Effector memory CD4-positive, alpha-beta T cell (primary cell): ENCODE results near the gene TMEM38A.
"Not testable (repeated sequence)": the region's sequence is repeated elsewhere in the genome, so short reads cannot be mapped to it uniquely, and the experiment has no call there.

Source experiments
- DNase-seq, 3 donors: peaks; one replicate each; pipeline ENCODE4 v3.0.0-alpha.2; 2020
- H3K27ac ChIP-seq: 2 replicates; pipeline ENCODE4 v1.7.0; 2013; ENCODE audit warnings: mild to moderate bottlenecking, low read length, moderate library complexity; ENCODE audit not compliant: insufficient read depth, poor library complexity, severe bottlenecking
- H3K27me3 ChIP-seq: replicated peaks from 2 replicates; pipeline ENCODE4 v1.7.0; 2013; ENCODE audit warnings: mild to moderate bottlenecking, low read length; ENCODE audit not compliant: insufficient read depth, control insufficient read depth, poor library complexity, severe bottlenecking
- H3K36me3 ChIP-seq: 2 replicates; pipeline ENCODE4 v1.7.0; 2013; ENCODE audit warnings: mild to moderate bottlenecking, low read length, moderate library complexity; ENCODE audit not compliant: control insufficient read depth, insufficient read depth
- H3K4me1 ChIP-seq: 2 replicates; pipeline ENCODE4 v1.7.0; 2013; ENCODE audit warnings: low read length, mild to moderate bottlenecking; ENCODE audit not compliant: control insufficient read depth, insufficient read depth, poor library complexity, severe bottlenecking
- H3K4me3 ChIP-seq: 2 replicates; pipeline ENCODE4 v1.7.0; 2013; ENCODE audit warnings: low read length, low read depth, mild to moderate bottlenecking; ENCODE audit not compliant: insufficient read depth, poor library complexity, severe bottlenecking
- H3K9me3 ChIP-seq: 2 replicates; pipeline ENCODE4 v1.7.0; 2013; ENCODE audit warnings: mild to moderate bottlenecking, low read length, moderate library complexity; ENCODE audit not compliant: control insufficient read depth

Gene TMEM38A

GRCh38 chr19:16654140-16654539 is 6.8 kb upstream of the TMEM38A start:
- H3K36me3 ChIP-seq, result peaks cover 64% of the 10 kb centered on the region
- DNase-seq, result no peak
- no peaks in the 10 kb centered on the region for H3K9me3 ChIP-seq
- no peaks in the 10 kb centered on the region for H3K27me3 ChIP-seq
- peaks cover 6% of the 10 kb centered on the region for H3K4me1 ChIP-seq
- H3K4me3 ChIP-seq, result no peak overlapping the region
- H3K27ac ChIP-seq, result no peak overlapping the region

GRCh38 chr19:16654627-16655026 is 6.3 kb upstream of the TMEM38A start:
- Histone ChIP-seq H3K27me3 (no peaks in the 10 kb centered on the region), H3K36me3 (peaks cover 64% of the 10 kb centered on the region), H3K9me3 (no peaks in the 10 kb centered on the region), H3K4me1 (peaks cover 10% of the 10 kb centered on the region), H3K27ac (no peak overlapping the region), H3K4me3 (no peak overlapping the region)
- no peak for DNase-seq

- Histone ChIP-seq H3K9me3 (no peaks in the 10 kb centered on the region), H3K27ac (no peak overlapping the region), H3K4me1 (peaks cover 10% of the 10 kb centered on the region), H3K4me3 (no peak overlapping the region), H3K36me3 (peaks cover 63% of the 10 kb centered on the region), H3K27me3 (no peaks in the 10 kb centered on the region)
- no peak for DNase-seq
Measured at GRCh38 chr19:16655727-16656126, 5.2 kb upstream of the TMEM38A start.

DNA sequence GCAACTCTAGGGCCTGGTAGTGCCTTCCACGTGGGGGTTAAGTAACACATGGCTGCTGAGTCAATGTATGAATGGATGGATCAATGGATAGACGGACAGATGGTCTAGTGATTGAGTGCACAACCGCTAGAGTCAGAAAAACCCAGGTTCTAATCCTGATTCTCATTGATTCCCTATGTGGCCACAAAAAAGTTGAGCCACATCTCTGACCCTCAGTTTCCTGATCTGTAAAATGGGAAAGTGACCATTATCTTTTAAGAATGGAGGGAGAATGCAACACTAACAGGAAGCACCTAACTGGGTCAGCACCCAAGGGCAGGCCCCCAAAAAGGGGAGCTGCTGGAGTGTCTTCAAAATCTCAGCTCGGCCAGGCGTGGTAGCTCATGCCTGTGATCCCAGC is 3.6 kb upstream of the TMEM38A start:
- no peak overlapping the region for H3K27ac ChIP-seq
- H3K36me3 ChIP-seq, result peaks cover 48% of the 10 kb centered on the region

DNA sequence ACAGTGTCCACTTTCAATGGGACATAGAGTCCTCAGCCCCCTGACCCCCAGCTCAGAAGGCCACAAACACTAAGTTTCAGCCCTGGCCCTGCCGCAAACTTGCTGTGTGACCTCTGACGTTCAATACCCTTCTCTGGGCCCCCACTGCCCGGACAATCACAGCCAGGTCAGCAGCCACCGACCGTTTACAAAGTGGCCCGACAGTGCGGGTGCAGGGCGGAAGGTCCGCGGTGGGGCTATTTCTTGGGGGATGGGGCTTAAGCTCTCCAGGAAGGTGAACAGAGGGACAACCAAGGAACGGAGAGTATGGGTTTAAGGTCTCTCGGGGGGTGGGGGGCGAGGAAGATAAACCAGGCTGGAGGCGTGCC is 1.5 kb upstream of the TMEM38A start:
- peaks cover 19% of the 10 kb centered on the region for H3K4me1 ChIP-seq
- peak overlapping the region; percentile 87 for H3K27ac ChIP-seq
- H3K36me3 ChIP-seq, result peaks cover 31% of the 10 kb centered on the region
- no peaks in the 10 kb centered on the region for H3K9me3 ChIP-seq
- DNase-seq, result no peak
- H3K4me3 ChIP-seq, result peak overlapping the region; percentile 75
- no peaks in the 10 kb centered on the region for H3K27me3 ChIP-seq

More for the DNA sequence above, 3.6 kb upstream of the TMEM38A start:
- no peak for DNase-seq
- H3K9me3 ChIP-seq, result no peaks in the 10 kb centered on the region
- peaks cover 19% of the 10 kb centered on the region for H3K4me1 ChIP-seq
- no peaks in the 10 kb centered on the region for H3K27me3 ChIP-seq
- H3K4me3 ChIP-seq, result no peak overlapping the region

GRCh38 chr19:16659832-16660708 is 869 bp upstream of the TMEM38A start, which contains the start of gene SMIM7:
Gene SMIM7 (minus strand): TSS chr19:16660144. CDS start chr19:16660110, 34 bp downstream.
- peaks cover 24% of the 10 kb centered on the region for H3K36me3 ChIP-seq
- no peaks in the 10 kb centered on the region for H3K9me3 ChIP-seq
- H3K27me3 ChIP-seq, result no peaks in the 10 kb centered on the region
- peak within 1 kb of the TSS; percentile 87 for H3K27ac ChIP-seq
- DNase-seq, result peak; percentile 97 to 99 (median 97)
- H3K4me3 ChIP-seq, result peak within 1 kb of the TSS; percentile 75
- peaks cover 19% of the 10 kb centered on the region for H3K4me1 ChIP-seq

DNA sequence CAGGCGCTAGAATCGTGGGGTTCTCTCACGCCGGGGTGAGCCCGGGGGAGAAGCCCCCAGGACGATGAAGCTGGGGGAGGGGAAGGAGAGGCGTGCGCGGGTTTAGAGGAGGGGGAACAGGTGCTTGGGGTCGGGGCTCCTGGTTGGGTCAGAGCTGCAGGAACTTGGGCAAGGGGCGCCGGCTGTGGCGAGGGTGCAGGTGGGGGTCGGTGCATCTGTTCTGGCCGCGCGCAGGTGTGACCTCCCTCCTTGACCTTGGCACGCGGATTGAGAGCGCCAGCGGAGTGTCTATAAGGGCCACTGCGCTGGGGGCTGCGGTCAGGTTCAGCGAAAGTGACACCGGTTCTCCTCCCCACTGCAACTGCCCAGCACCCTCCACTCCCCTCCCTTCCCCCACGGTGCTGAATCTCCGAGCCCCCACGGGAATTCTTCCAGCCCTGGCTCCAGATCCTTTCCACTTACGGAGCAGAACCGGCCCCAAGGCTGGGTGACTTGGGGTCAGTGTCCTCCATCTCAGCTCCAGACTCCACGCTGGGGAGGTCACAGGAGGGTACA is 618 bp downstream of the TMEM38A start:
- Histone ChIP-seq H3K4me3 (peak overlapping the region; percentile 75), H3K4me1 (peaks cover 19% of the 10 kb centered on the region), H3K9me3 (no peaks in the 10 kb centered on the region), H3K27me3 (no peaks in the 10 kb centered on the region), H3K27ac (no peak overlapping the region), H3K36me3 (peaks cover 16% of the 10 kb centered on the region)
- no peak for DNase-seq

GRCh38 chr19:16668176-16668575 is 7.2 kb downstream of the TMEM38A start:
- H3K4me1 ChIP-seq, result no peaks in the 10 kb centered on the region
- H3K27me3 ChIP-seq, result no peaks in the 10 kb centered on the region
- H3K27ac ChIP-seq, result no peak overlapping the region
- H3K4me3 ChIP-seq, result no peak overlapping the region
- H3K36me3 ChIP-seq, result no peaks in the 10 kb centered on the region
- no peaks in the 10 kb centered on the region for H3K9me3 ChIP-seq
- DNase-seq, result no peak

- H3K27ac ChIP-seq, H3K9me3 ChIP-seq, H3K27me3 ChIP-seq, H3K4me1 ChIP-seq, H3K4me3 ChIP-seq, H3K36me3 ChIP-seq, DNase-seq: not testable (repeated sequence)
Measured at GRCh38 chr19:16668702-16669101, 7.8 kb downstream of the TMEM38A start.

- H3K4me1 ChIP-seq, result no peaks in the 10 kb centered on the region
- no peak for DNase-seq
- H3K9me3 ChIP-seq, result no peaks in the 10 kb centered on the region
- H3K36me3 ChIP-seq, result no peaks in the 10 kb centered on the region
- H3K4me3 ChIP-seq, result no peak overlapping the region
- no peaks in the 10 kb centered on the region for H3K27me3 ChIP-seq
- no peak overlapping the region for H3K27ac ChIP-seq
Measured at GRCh38 chr19:16670291-16670690, 9.4 kb downstream of the TMEM38A start.
